ENCODE data around the gene TTC28. TPM values are rescaled to one million over a fixed set of nuclear protein-coding genes. Genes with fewer than 3 reads are reported as not detected.
"Not testable (repeated sequence)": the region's sequence is repeated elsewhere in the genome, so short reads cannot be mapped to it uniquely, and the experiment has no call there.

The TTC28 gene
- polyA plus RNA-seq, 4 donors, result 34.8 to 51.9 (median 36.8) TPM

DNA sequence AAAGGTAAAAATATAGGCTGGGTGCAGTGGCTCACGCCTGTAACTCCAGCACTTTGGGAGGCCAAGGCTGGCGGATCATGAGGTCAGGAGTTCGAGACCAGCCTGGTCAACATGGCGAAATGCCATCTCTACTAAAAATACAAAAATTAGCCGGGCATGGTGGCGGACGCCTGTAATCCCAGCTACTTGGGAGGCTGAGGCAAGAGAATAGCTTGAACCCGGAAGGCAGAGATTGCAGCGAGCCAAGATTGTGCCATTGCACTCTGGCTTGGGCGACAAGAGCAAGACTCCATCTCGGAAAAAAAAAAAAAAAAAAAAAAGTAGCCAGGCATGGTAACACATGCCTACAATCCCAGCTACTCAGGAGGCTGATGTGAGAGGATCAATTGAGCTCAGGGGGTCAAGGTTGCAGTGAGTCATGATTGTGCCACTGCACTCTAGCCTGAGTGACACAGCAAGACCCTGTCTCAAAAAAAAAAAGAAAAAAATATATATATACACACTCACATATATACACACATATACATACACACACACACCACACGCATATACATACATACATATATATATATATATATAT, 112.6 kb downstream of the TTC28 start:
- DNase-seq (ENCODE audit: low read depth in 4 of 4, low spot score in 3 of 4), result not testable (repeated sequence)

DNA sequence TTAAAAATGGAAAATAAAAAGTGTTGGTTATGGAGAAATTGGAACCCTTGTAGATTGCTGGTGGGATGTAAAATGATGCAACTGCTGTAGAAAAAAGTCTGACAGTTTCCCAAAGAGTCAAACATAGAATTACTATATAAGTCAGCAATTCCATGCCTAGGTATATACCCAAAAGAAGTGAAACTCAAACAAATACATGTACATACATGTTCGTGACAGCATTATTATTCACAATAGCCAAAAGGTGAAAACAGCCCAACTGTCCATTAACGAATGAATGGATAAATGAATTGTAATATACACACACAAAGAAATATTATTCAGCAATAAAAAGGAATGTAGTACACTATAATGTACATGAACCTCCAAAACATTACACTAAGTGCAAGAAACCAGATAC, 116.0 kb downstream of the TTC28 start:
- no peak for DNase-seq (ENCODE audit: low read depth in 4 of 4, low spot score in 3 of 4)

- no peak for DNase-seq (ENCODE audit: low read depth in 4 of 4, low spot score in 3 of 4)
Measured at GRCh38 chr22:28562324-28562723, 117.3 kb downstream of the TTC28 start.

DNA sequence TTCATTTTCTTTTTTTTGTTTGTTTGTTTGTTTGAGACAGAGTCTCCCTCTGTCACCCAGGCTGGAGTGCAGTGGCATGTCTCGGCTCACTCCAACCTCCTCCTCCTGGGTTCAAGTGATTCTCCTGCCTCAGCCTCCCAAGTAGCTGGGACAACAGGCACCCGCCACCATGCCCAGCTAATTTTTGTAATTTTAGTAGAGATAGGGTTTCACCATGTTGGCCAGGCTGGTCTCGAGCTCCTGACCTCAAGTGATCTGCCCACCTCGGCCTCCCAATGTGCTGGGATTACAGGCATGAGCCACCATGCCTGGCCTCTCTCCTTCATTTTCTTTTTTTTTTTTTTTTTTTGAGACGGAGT, 118.9 kb downstream of the TTC28 start:
- DNase-seq (ENCODE audit: low read depth in 4 of 4, low spot score in 3 of 4), result not testable (repeated sequence)

GRCh38 chr22:28560046-28560742, 119.4 kb downstream of the TTC28 start:
- DNase-seq (ENCODE audit: low read depth in 4 of 4, low spot score in 3 of 4), result no peak

- no peak for DNase-seq (ENCODE audit: low read depth in 4 of 4, low spot score in 3 of 4)
Measured at GRCh38 chr22:28557184-28557583, 122.5 kb downstream of the TTC28 start.

DNA sequence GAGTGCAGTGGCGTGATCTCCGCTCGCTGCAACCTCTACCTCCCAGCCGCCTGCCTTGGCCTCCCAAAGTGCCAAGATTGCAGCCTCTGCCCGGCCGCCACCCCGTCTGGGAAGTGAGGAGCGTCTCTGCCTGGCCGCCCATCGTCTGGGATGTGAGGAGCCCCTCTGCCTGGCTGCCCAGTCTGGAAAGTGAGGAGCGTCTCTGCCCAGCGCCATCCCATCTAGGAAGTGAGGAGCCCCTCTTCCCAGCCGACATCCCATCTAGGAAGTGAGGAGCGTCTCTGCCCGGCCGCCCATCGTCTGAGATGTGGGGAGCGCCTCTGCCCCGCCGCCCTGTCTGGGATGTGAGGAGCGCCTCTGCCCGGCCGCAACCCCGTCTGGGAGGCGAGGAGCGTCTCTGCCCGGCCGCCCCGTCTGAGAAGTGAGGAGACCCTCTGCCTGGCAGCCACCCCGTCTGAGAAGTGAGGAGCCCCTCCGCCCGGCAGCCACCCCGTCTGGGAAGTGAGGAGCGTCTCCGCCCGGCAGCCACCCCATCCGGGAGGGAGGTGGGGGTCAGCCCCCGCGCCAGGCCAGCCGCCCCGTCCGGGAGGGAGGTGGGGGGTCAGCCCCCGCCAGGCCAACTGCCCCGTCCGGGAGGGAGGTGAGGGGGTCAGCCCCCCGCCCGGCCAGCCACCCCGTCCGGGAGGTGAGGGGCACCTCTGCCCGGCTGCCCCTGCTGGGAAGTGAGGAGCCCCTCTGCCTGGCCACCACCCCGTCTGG, 126.4 kb downstream of the TTC28 start:
- DNase-seq (ENCODE audit: low read depth in 4 of 4, low spot score in 3 of 4), result not testable (repeated sequence)

DNA sequence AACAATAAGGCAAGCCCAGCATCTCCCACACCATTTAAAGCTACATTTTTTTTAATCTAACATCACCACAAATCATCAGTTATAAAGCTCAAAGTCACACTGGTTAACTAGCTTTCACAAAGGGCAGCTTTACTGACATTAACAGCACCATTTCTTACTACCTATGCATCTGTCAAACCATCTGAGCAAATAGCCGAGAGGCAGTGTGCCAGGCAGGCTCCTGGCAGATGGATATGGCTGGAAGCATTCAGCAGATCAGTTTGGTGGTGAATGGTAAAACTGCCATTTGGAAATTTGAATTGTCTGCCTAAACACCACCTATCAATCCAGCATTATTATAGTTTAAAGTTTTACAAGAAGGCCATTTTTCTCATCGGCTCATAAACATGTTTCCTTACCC, 131.2 kb downstream of the TTC28 start:
- DNase-seq (ENCODE audit: low read depth in 4 of 4, low spot score in 3 of 4), result no peak

DNA sequence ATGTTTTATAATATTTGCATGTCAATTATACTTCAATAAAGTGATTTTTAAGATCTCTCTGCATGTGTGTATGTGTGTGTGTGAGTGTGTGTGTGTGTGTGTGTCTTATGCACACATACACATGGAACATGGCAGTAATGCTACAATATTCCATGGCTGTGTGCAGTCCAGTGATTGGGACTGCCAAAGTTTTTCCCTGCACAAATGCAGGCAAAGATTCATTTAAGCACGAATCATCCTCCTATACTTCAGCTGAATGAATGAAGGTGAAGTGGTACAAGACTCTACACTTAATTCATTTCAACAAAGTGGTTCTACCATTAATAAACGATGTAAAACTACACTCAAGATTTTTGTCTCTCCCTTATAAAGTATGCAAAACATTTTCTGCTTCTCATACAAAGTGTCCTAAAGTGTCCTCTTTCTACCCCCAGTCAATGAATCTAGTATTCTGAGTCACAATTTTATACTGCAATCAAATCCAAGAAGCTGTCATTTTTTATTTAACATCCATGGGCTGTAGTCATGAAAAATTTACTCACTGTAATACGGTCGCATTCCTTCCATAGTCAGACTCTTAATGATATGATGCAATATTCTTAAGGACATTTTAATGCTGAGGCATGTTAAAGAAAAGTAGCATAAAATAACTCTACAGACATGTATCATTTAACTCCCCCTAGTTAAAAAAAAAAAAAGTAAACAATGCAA, 132.4 kb downstream of the TTC28 start:
- DNase-seq (ENCODE audit: low read depth in 4 of 4, low spot score in 3 of 4), result peak; percentile 3 to 21 (median 4)

DNA sequence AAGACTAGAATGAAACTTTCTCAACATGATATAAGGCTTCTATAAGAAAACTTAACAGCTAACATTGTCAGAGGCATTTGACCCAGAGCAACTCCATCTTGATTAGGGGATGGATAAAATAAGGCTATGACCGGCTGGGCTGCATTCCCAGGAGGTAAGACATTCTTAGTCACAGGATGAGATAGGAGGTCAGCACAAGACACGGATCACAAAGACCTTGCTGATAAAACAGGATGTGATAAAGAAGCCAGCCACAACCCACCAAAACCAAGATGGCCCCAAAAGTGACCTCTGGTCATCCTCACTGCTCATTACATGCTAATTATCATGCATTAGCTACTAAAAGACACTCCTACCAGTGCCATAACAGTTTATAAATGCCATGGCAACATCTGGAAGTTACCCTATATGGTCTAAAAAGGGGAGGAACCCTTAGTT, 135.2 kb downstream of the TTC28 start:
- no peak for DNase-seq (ENCODE audit: low read depth in 4 of 4, low spot score in 3 of 4)

- DNase-seq (ENCODE audit: low read depth in 4 of 4, low spot score in 3 of 4), result no peak
Measured at GRCh38 chr22:28542980-28543621, 136.5 kb downstream of the TTC28 start.

DNA sequence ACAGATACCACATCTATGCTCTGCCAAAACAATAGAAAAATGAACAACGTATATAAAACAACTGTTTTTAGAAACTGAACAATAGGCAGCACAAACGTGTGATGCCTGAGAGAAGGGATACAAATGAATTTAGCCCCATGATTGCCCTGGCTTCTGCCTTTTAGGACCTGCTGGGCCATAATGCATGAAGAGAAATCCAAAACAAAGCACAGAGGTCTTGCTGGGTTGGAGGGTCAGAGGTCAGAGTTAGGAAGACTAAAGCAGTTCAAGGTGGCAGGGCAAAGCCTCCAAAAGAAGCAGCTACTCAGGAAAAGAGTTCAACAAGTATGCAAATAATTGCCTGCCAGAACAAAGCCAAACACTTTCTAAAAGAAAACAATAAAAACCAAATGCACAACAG, 138.5 kb downstream of the TTC28 start:
- no peak for DNase-seq (ENCODE audit: low read depth in 4 of 4, low spot score in 3 of 4)

- no peak for DNase-seq (ENCODE audit: low read depth in 4 of 4, low spot score in 3 of 4)
Measured at GRCh38 chr22:28538922-28539321, 140.7 kb downstream of the TTC28 start.

- DNase-seq (ENCODE audit: low read depth in 4 of 4, low spot score in 3 of 4), result not testable (repeated sequence)
Measured at GRCh38 chr22:28530565-28530964, 149.1 kb downstream of the TTC28 start.

DNA sequence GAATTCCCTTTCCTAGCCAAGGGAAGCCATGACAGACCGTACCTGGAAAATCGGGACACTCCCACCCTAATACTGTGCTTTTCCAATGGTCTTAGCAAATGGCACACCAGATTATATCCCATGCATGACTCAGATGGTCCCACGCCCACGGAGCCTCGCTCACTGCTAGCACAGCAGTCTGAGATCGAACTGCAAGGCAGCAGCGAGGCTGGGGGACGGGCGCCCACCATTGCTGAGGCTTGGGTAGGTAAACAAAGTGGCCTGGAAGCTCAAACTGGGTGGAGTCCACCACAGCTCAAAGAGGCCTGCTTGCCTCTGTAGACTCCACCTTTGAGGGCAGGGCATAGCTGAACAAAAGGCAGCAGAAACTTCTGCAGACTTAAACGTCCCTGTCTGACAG, 150.5 kb downstream of the TTC28 start:
- not testable (repeated sequence) for DNase-seq (ENCODE audit: low read depth in 4 of 4, low spot score in 3 of 4)

GRCh38 chr22:28521451-28521850, 158.2 kb downstream of the TTC28 start:
- no peak for DNase-seq (ENCODE audit: low read depth in 4 of 4, low spot score in 3 of 4)

- no peak for DNase-seq (ENCODE audit: low read depth in 4 of 4, low spot score in 3 of 4)
Measured at GRCh38 chr22:28514321-28514821, 165.3 kb downstream of the TTC28 start.

DNA sequence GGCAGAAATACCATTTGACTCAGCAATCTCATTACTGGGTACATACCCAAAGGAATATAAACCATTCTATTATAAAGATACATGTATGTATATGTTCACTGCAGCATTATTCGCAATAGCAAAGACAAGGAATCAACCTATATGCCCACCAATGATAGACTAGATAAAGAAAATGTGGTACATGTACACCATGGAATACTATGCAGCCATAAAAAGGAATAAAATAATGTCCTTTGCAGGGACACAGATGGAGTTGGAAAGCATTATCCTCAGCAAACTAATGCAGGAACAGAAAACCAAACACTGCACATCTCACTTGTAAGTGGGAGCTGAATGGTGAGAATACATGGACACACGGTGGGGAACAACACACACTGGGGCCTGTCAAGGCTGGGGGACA, 167.3 kb downstream of the TTC28 start:
- not testable (repeated sequence) for DNase-seq (ENCODE audit: low read depth in 4 of 4, low spot score in 3 of 4)

DNA sequence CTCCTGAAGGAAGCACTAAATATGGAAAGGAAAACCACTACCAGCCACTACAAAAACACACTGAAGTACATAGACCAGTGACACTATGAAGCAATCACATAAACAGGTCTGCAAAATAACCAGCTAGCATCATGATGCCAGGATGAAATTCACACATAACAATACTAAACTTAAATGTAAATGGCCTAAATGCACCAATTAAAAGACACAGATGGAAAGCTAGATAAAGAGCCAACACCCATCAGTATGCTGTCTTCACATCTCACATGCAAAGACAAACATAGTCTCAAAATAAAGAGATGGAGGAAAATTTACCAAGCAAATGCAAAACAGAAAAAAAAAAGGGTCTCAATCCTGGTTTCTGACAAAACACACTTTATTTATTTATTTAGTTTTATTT, 171.7 kb downstream of the TTC28 start:
- DNase-seq (ENCODE audit: low read depth in 4 of 4, low spot score in 3 of 4), result no peak

GRCh38 chr22:28506150-28506535, 173.5 kb downstream of the TTC28 start:
- peak; percentile 5 to 25 (median 18) for DNase-seq (ENCODE audit: low read depth in 4 of 4, low spot score in 3 of 4)

Data from left renal pelvis (tissue), 4 donors.